HK-2 (cell line): Measurements from ENCODE around the gene NTSR1.

Source experiments
- DNase-seq: peaks from one replicate; pipeline ENCODE4 v3.0.0-alpha.2; 2018; ENCODE audit not compliant: unreplicated experiment

Gene NTSR1

GRCh38 chr20:62708591-62709536, at the start of gene NTSR1:
NTSR1 (plus strand) TSS chr20:62708836; CDS start chr20:62709208, 372 bp downstream.
- no peak for DNase-seq

DNA sequence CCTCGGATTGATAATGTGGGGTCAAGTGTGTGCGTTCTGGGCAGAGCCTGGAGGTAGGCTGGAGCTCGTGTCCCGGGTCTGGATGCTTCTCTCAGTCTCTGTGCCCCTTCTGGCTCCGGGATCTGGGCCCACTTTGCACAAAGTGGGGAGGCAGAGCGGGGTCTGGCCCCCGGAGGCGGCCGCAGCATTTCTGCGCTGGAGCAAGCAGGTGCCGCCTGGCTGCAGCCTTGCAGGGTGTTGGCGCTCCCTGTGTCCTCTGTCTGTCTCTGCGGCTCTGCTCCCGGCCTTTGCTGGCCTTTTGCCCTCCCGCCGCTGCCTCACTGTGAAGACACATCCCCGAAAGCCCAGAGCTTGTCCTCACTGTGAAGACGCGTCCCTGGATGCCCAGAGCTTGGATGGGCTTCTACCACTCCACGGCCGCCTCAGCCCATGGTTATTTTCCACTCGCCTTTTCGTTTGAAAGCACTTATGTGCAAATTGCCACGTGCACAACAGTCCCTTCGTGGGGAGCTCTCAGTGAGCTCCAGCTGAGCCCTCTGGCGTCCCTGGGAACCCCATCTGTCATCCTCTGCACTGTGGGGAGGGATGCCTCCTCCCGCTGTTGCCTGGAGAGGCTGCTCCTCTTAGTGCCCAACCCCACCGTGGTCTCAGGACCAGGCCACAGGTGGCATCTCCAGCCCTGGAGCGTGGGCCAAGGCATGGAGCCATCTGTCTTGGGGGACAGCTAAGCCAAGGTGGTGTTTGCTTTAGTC, 49.0 kb upstream of the NTSR1 start:
- DNase-seq: no peak

GRCh38 chr20:62660240-62660615, 48.4 kb upstream of the NTSR1 start:
- DNase-seq: no peak

GRCh38 chr20:62660768-62661167, 47.9 kb upstream of the NTSR1 start:
- no peak for DNase-seq

GRCh38 chr20:62661647-62662046, 47.0 kb upstream of the NTSR1 start:
- no peak for DNase-seq

DNA sequence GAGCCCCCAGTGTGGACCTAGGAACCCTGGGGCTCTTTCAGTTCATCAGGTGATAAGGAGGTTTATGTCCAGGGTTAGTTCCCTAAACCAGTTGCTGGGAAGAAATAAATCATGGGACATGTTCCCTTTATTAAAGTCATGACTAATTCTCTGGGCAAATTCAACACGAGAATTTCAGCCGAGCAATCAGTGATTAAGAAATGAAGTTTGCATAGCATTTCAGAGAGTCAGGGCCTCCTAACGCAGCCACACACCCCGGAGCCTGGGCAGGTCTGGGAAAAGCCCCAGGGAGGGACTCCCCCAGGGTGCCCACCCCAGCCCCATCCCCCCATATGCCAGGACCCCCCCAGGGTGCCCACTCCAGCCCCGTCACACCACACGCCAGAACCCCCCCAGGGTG, 46.2 kb upstream of the NTSR1 start:
- DNase-seq: no peak

GRCh38 chr20:62663145-62664018, 45.3 kb upstream of the NTSR1 start:
- no peak for DNase-seq

- no peak for DNase-seq
These were observed 44.3 kb upstream of the NTSR1 start for GRCh38 chr20:62664019-62664971.

DNA sequence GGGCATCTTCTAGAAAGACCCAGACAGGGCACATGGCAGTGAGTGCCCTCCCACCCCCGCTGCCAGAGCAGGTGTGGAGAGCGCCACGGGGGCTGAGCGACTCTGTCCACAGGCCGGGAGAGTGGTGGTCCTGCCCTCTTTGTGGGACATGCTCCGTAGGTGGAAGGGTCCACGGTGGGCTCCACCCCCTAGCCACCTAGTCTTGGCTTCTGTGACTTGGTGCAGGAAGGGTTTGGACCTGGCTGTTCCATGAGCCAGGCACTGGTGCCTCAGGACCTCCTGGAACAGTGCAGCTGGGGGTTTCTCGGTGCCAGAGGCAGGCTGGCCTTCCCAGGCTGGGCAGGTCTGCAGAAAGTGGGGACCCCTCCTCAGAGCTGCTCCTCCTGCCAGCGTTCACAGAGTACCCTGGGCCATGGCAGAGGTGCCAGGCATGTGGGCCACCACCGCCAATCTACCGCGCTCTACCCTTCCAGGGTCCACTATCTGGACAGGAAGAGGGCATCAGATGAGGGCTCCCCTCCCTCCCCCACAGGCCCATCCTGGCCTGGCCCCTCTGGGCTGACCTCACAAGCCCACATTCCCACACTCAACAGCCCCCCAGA, 43.4 kb upstream of the NTSR1 start:
- DNase-seq: no peak

DNA sequence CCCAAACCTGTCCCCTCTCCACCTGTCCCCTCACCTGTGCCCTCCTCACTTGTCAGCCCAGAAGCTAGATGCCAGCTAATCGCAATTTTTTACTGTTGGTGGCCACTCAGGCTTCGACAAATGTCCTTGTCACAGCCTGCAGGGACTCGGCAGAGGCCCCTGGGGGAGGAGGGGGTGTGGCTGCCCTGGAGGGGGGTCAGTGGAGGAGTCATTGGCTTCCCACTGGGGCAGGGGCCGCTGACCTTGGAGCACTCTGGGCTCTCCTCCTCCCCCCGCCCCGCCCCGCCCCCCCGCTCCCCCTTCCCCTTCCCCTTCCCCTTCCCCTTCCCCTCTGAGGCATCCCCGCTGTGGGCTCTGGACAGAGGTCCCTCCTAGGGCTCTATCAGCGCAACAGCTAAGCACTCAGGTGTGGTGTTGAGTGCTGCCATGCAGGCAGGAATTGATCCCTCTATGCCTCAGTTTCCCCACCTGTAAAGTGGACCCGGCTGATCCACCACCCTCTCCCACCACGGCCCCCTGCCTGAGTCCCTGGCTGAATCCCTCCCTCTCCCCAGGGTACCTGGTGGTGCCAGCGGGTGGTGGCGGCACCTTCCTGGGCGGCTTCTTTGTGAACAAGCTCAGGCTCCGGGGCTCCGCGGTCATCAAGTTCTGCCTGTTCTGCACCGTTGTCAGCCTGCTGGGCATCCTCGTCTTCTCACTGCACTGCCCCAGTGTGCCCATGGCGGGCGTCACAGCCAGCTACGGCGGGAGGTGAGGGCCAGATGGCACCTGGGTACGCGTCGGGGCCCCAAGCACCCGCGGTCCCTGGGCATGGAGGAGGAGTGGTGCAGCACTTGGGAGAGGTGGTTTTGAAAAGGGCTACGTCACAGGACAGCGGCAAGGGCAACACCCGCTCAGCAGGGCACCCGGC, 42.6 kb upstream of the NTSR1 start:
- DNase-seq: no peak

GRCh38 chr20:62666736-62667529, 41.7 kb upstream of the NTSR1 start:
- DNase-seq: no peak

DNA sequence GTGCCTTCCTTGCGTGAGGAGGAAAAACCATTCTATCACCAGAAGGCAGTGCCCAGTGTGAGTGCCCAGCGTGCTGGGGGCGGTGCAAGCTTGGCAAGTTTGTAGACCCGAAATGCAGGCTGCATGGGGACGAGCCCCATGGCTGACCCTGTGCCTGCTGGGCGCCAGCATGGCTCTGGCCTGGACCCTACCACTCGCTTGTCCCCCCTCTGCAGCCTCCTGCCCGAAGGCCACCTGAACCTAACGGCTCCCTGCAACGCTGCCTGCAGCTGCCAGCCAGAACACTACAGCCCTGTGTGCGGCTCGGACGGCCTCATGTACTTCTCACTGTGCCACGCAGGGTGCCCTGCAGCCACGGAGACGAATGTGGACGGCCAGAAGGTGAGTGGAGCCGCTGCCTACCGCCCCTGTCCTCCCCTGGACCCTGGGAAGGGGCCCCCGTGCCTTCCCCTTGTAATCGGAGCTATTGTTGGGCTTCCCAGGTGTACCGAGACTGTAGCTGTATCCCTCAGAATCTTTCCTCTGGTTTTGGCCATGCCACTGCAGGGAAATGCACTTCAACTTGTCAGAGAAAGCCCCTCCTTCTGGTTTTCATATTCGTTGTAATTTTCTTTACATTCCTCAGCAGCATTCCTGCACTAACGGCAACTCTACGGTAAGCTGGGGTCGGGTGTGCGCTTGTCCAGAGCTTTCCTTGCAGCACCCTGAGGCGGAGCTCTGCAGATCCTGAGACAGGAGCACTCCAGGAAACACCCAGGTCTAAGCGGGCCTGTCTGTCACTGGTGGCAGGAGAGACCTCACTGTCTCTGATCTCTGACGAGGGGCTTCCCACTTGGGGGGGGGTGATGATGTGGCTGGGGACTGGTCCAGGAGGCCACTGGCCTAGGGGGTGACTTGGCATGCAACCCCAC, 40.9 kb upstream of the NTSR1 start:
- no peak for DNase-seq

GRCh38 chr20:62668441-62669027, 40.1 kb upstream of the NTSR1 start:
- peak; percentile 83 for DNase-seq

- no peak for DNase-seq
These were observed 39.4 kb upstream of the NTSR1 start for GRCh38 chr20:62669249-62669648.

DNA sequence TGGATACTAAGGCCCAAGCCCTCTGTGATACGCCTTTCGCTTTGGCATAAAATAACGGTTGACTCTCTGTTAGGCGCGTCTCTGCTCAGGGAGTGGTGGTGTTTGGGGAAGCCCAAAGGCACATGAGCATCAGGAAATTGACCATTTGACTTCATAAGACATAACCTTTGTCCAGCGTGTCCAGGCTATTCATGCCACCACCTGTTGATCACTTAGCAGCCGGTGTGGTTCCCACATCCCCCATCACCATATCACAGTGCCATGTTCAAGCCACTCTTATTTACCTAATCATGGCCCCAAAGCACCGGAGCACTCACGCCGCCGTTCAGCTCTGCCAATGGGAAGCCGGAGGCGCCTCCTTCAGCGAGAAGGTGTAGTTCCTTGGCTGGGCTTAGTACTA, 38.5 kb upstream of the NTSR1 start:
- no peak for DNase-seq

DNA sequence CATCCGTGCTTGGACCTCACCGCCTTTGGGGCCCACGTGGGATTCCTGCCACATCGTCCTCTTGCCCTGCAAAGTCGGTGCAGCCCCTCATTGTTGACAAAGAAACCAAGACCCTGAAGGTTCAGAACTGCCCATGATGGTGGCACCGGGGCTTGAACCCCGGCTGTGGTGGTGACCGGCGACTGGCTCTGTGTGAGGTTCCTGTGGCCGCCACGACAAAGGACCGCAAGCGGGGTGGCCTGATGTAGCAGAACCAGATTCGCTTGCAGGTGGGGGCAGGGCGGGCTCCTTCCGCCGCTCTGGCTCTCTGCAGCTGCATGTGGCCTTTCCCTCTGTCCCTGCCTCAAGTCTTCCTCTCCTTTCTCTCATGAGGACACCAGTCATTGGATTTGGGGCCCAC, 37.6 kb upstream of the NTSR1 start:
- DNase-seq: no peak

- no peak for DNase-seq
These were observed 36.9 kb upstream of the NTSR1 start for GRCh38 chr20:62671765-62672164.
